Endothelial cell (in vitro differentiated cells): ENCODE results near the gene CALML3. TPM values are rescaled to one million over a fixed set of nuclear protein-coding genes. Genes with fewer than 3 reads are reported as not detected.

Experiments
- DNase-seq: peaks from one replicate; pipeline ENCODE4 v3.0.0; 2021; ENCODE audit warnings: low spot score
- H3K27ac Mint-ChIP-seq: one replicate; pipeline ENCODE4 v1.8.0; 2021; ENCODE audit warnings: mixed read lengths, inconsistent platforms; ENCODE audit not compliant: unreplicated experiment
- H3K27me3 Mint-ChIP-seq: one replicate; pipeline ENCODE4 v1.8.0; 2021; ENCODE audit warnings: mild to moderate bottlenecking, moderate library complexity, mixed read lengths, inconsistent platforms; ENCODE audit not compliant: unreplicated experiment
- H3K36me3 Mint-ChIP-seq: one replicate; pipeline ENCODE4 v1.8.0; 2021; ENCODE audit warnings: mild to moderate bottlenecking, low read depth, mixed read lengths, inconsistent platforms; ENCODE audit not compliant: unreplicated experiment
- H3K4me1 Mint-ChIP-seq: one replicate; pipeline ENCODE4 v1.8.0; 2021; ENCODE audit warnings: mild to moderate bottlenecking, mixed read lengths, inconsistent platforms; ENCODE audit not compliant: unreplicated experiment
- H3K4me3 Mint-ChIP-seq: one replicate; pipeline ENCODE4 v1.8.0; 2021; ENCODE audit warnings: mild to moderate bottlenecking, mixed read lengths, inconsistent platforms; ENCODE audit not compliant: unreplicated experiment
- H3K9me3 Mint-ChIP-seq: one replicate; pipeline ENCODE4 v1.8.0; 2021; ENCODE audit warnings: mixed read lengths, inconsistent platforms; ENCODE audit not compliant: unreplicated experiment
- CTCF ChIP-seq: fragments of 200-600 bp; sonication (generic); IDR thresholded peaks from one replicate; pipeline ENCODE4 v1.5.0; 2021; ENCODE audit warnings: antibody characterized with exemption; ENCODE audit not compliant: unreplicated experiment
- total RNA-seq: library from RNA; stranded (reverse); fragmentation: NEBNext Ultra II Directional; extraction: Animal tissue kit (Norgen Biotek cat#: 25700); gene quantifications from one replicate; pipeline ENCODE4 v1.2.1, GENCODE V29; 2021; ENCODE audit not compliant: unreplicated experiment

Gene CALML3
- total RNA-seq, 1 donor from 2014 or later = not detected

GRCh38 chr10:5500162-5500670 lies 24.5 kb upstream of the CALML3 start:
- Mint-ChIP-seq H3K4me3 (no peak overlapping the region), H3K27ac (no peak overlapping the region), H3K27me3 (peaks cover 6% of the 10 kb centered on the region), H3K36me3 (no peaks in the 10 kb centered on the region), H3K4me1 (peaks cover 18% of the 10 kb centered on the region), H3K9me3 (no peaks in the 10 kb centered on the region)
- no peak for TF ChIP-seq CTCF
- DNase-seq = no peak

- Mint-ChIP-seq H3K27me3 (peaks cover 3% of the 10 kb centered on the region), H3K4me3 (no peak overlapping the region), H3K4me1 (peaks cover 18% of the 10 kb centered on the region), H3K36me3 (no peaks in the 10 kb centered on the region), H3K27ac (no peak overlapping the region), H3K9me3 (no peaks in the 10 kb centered on the region)
- no peak for TF ChIP-seq CTCF
- no peak for DNase-seq
Observed at GRCh38 chr10:5500910-5501309, 23.9 kb upstream of the CALML3 start.

GRCh38 chr10:5502061-5502521 lies 22.7 kb upstream of the CALML3 start:
- no peaks in the 10 kb centered on the region for H3K9me3 Mint-ChIP-seq
- no peak for TF ChIP-seq CTCF
- H3K4me1 Mint-ChIP-seq = peaks cover 18% of the 10 kb centered on the region
- no peaks in the 10 kb centered on the region for H3K36me3 Mint-ChIP-seq
- H3K27me3 Mint-ChIP-seq = peaks cover 3% of the 10 kb centered on the region
- no peak overlapping the region for H3K4me3 Mint-ChIP-seq
- no peak for DNase-seq
- no peak overlapping the region for H3K27ac Mint-ChIP-seq

- no peak for TF ChIP-seq CTCF
- Mint-ChIP-seq H3K4me3 (no peak overlapping the region), H3K4me1 (peaks cover 18% of the 10 kb centered on the region), H3K9me3 (no peaks in the 10 kb centered on the region), H3K36me3 (no peaks in the 10 kb centered on the region), H3K27me3 (peaks cover 3% of the 10 kb centered on the region), H3K27ac (no peak overlapping the region)
- no peak for DNase-seq
Observed at GRCh38 chr10:5502571-5503476, 21.9 kb upstream of the CALML3 start.

GRCh38 chr10:5503477-5503835 lies 21.3 kb upstream of the CALML3 start:
- peaks cover 5% of the 10 kb centered on the region for H3K27me3 Mint-ChIP-seq
- no peak overlapping the region for H3K27ac Mint-ChIP-seq
- H3K4me1 Mint-ChIP-seq = peaks cover 18% of the 10 kb centered on the region

More at GRCh38 chr10:5503477-5503835, 21.3 kb upstream of the CALML3 start:
- TF ChIP-seq CTCF = no peak
- no peak overlapping the region for H3K4me3 Mint-ChIP-seq
- DNase-seq = no peak
- no peaks in the 10 kb centered on the region for H3K9me3 Mint-ChIP-seq
- H3K36me3 Mint-ChIP-seq = no peaks in the 10 kb centered on the region
